Choroid plexus epithelial cell (primary cell): ENCODE results near the gene PSMB10.
"Not testable (repeated sequence)": the region's sequence is repeated elsewhere in the genome, so short reads cannot be mapped to it uniquely, and the experiment has no call there.

Experiments used
- DNase-seq: peaks from one replicate; pipeline ENCODE4 v3.0.0-alpha.2; 2010; ENCODE audit warnings: low read depth
- H3K4me3 ChIP-seq: 2 replicates; pipeline ENCODE4 v1.5.1; 2011; ENCODE audit warnings: low read depth, mild to moderate bottlenecking, control low read depth, low read length, moderate library complexity
- TF ChIP-seq, protein P1 (sequence below): conservative IDR thresholded peaks from 2 replicates; pipeline ENCODE4 v1.5.1; 2011; ENCODE audit warnings: low read depth, mild to moderate bottlenecking, control low read depth, inconsistent platforms, low read length, moderate library complexity

The PSMB10 gene

DNA sequence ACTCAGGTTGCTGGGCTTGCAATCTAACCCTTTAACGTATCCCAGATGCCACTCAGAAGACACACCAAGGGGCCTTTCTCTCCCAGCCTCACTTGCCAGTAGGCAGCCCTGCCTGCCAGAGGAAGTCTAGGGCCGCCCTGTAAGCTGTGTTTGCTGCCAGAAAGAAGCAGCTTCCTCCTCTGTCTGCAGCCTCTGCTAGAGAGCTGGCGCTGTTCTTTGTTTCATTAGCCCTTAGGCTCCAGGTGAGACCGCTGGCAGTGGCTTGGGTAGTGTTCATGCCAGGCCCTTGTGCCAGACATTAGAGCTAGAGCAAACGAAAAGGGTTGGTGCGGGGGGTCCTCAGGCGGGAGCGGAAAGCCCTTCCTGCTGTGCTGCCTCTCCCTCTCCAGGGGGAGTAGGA is 13.9 kb downstream of the PSMB10 start:
- TF ChIP-seq, protein P1, sequence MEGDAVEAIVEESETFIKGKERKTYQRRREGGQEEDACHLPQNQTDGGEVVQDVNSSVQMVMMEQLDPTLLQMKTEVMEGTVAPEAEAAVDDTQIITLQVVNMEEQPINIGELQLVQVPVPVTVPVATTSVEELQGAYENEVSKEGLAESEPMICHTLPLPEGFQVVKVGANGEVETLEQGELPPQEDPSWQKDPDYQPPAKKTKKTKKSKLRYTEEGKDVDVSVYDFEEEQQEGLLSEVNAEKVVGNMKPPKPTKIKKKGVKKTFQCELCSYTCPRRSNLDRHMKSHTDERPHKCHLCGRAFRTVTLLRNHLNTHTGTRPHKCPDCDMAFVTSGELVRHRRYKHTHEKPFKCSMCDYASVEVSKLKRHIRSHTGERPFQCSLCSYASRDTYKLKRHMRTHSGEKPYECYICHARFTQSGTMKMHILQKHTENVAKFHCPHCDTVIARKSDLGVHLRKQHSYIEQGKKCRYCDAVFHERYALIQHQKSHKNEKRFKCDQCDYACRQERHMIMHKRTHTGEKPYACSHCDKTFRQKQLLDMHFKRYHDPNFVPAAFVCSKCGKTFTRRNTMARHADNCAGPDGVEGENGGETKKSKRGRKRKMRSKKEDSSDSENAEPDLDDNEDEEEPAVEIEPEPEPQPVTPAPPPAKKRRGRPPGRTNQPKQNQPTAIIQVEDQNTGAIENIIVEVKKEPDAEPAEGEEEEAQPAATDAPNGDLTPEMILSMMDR: no peak
- no peak for DNase-seq
- no peak overlapping the region for H3K4me3 ChIP-seq

- H3K4me3 ChIP-seq: no peak overlapping the region
- DNase-seq: peak; percentile 34
- TF ChIP-seq, protein P1: no peak
Observed at GRCh38 chr16:67922221-67922620, 14.4 kb downstream of the PSMB10 start.

DNA sequence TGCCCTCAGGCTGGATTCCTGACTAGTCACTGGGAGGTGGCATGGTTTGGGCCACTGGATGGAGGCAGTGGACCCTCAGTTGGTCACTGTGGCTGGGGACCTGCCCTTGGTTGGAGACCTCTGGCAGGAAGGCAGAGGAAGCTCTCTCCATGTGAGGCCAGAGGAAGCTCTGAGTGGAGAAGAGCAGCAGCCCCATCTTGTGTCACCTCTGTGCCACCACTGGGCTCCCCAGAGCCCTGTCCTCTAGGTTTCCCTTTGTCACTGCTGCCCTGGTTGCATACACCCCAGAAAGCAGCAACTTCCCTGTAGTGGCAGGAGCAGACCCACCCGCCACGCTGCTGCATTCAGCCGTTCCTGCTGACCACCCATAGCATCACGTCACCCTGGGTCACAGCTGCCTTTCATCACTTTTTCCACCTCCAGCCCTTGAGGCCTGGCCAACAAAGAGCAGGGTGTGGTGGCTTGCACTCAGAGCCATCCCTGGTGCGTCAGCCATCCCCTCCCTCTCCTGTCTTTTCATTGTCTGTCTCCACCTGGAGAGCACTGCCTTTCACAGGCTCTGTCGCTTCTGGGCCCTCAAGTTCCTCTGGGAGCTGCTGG is 16.9 kb downstream of the PSMB10 start:
- H3K4me3 ChIP-seq: no peak overlapping the region
- DNase-seq: no peak
- TF ChIP-seq, protein P1: no peak

DNA sequence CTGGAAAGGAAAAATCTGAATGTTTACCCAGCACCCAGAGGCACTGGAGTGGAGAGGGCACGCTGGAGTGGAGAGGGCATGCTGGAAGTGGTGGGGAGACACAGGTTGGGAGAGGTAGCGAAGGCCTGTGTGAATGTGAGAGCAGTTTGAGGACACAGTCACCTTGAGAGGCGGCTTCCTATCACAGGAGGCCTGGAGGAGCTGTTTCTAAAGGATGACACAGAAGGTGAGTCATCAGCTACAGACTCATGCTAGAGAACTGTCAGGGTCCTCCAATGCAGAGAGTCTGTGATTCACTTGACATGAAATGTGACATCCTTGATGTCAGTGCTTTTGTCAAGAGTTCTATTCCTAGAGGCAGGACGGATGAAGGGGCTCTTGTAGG is 18.8 kb downstream of the PSMB10 start:
- DNase-seq: peak; percentile 76
- no peak overlapping the region for H3K4me3 ChIP-seq
- TF ChIP-seq, protein P1: no peak

GRCh38 chr16:67917140-67917851 is 19.4 kb downstream of the PSMB10 start:
- DNase-seq: peak; percentile 42
- H3K4me3 ChIP-seq: no peak overlapping the region
- TF ChIP-seq, protein P1: no peak

DNA sequence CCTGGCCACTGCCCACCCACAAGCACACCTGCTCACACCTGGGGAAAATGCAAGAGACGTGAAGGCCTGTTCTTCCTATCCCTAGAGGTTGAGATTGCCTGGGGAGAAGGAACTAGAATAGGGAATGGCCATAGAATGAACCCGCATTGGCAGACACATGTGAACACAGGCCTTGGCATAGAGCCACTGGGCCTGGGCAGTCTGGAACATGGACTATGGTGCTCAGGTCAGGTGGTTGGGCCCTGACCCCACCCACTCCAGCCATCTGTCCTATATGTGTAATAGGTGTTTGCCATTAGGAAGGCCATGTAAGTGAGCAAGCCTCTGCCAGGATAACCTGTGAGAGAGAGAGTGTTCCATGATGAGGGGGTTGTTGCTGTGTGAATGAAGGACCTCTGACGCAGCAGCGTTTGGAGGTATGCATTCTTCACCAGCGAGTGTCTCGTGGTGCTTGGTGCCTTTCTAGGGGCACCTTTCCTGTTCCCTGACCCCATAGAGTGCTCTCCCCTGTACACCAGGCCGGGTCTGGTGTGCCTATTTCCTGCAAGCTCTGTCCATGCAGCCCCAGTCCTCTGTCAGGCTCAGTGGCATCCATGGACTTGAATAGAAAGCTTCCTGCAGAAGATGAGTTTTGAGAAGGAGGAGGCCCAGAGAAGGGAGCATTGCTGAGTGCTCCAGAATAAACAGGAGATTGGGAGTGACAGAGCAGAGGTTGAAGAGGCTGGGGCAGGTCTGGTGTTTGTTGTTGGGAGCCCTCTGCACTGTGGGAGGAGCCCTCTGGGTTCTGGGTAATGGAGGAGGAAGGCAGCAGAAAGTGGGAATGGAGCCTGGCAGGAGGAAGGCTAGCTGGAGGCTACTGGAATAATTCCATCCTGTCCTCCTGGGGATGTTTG is 20.6 kb downstream of the PSMB10 start:
- TF ChIP-seq, protein P1: no peak
- H3K4me3 ChIP-seq: no peak overlapping the region
- DNase-seq: peak; percentile 28

- not testable (repeated sequence) for DNase-seq, H3K4me3 ChIP-seq
Observed at GRCh38 chr16:67915496-67915769, 21.2 kb downstream of the PSMB10 start.
